Tibial nerve (tissue), 4 donors: ENCODE results near the gene KCNH5. TPM values are rescaled to one million over a fixed set of nuclear protein-coding genes. Genes with fewer than 3 reads are reported as not detected.

Experiments
- DNase-seq, 2 donors: peaks; one replicate each; pipeline ENCODE4 v3.0.0-alpha.2; 2019; ENCODE audit warnings: low spot score in 2 of 2
- H3K27ac ChIP-seq, 4 donors: fragments of 200-600 bp; sonication (generic) in 3 of 4; one replicate each; pipeline ENCODE4 v1.5.1; 2017 to 2019; ENCODE audit warnings: mild to moderate bottlenecking in 1 of 4
- H3K27me3 ChIP-seq, 2 donors: fragments of 200-600 bp; sonication (generic) in 1 of 2; one replicate each; pipeline versions ENCODE4 v1.5.1 to v1.6.0; 2017 to 2019
- H3K36me3 ChIP-seq, 3 donors: fragments of 200-600 bp; sonication (generic); one replicate each; pipeline ENCODE4 v1.5.1; 2018 to 2019
- H3K4me1 ChIP-seq, 4 donors: fragments of 200-600 bp; sonication (generic) in 3 of 4; one replicate each; pipeline ENCODE4 v1.5.1; 2017 to 2019
- H3K4me3 ChIP-seq, 4 donors: fragments of 200-600 bp; sonication (generic) in 3 of 4; one replicate each; pipeline ENCODE4 v1.5.1; 2017 to 2019; ENCODE audit warnings: mild to moderate bottlenecking in 1 of 4, moderate library complexity in 1 of 4
- H3K9me3 ChIP-seq, 4 donors: fragments of 200-600 bp; sonication (generic) in 3 of 4; one replicate each; pipeline ENCODE4 v1.5.1; 2017 to 2019
- EP300 ChIP-seq, 2 donors: sonication (generic); formaldehyde crosslinking; IDR thresholded peaks; one replicate each; pipeline ENCODE4 v1.6.1; 2017; ENCODE audit warnings: antibody characterized with exemption in 2 of 2, mild to moderate bottlenecking in 1 of 2
- POLR2A ChIP-seq, 2 donors: fragments of 450-650 bp; IDR thresholded peaks; one replicate each; pipeline ENCODE4 v1.6.1; 2017; ENCODE audit warnings: antibody characterized with exemption in 2 of 2, mild to moderate bottlenecking in 2 of 2, moderate library complexity in 2 of 2
- WGBS, 2 donors: methylation state at CpG; one replicate each; pipeline ENCODE4 v1.1.5; 2018; 5-methylcytosine and 5-hydroxymethylcytosine counted together
- total RNA-seq, 4 donors: library from RNA; depleted of rRNA; stranded (reverse); fragments of >200 nt; gene quantifications; one replicate each; pipeline ENCODE4 v1.1.0, GENCODE V29; 2016
- TF ChIP-seq, protein P1 (sequence below), 5 experiments: fragments of 200-600 bp in 3 of 5; fragments of 450-650 bp in 2 of 5; sonication (generic) in 3 of 5; IDR thresholded peaks; one replicate each; pipeline ENCODE4 v1.5.1; 2016 to 2019; ENCODE audit warnings: antibody characterized with exemption in 5 of 5, mild to moderate bottlenecking in 3 of 5, moderate library complexity in 2 of 5

Gene KCNH5
- total RNA-seq, 4 donors from 2014 or later, result not detected

DNA sequence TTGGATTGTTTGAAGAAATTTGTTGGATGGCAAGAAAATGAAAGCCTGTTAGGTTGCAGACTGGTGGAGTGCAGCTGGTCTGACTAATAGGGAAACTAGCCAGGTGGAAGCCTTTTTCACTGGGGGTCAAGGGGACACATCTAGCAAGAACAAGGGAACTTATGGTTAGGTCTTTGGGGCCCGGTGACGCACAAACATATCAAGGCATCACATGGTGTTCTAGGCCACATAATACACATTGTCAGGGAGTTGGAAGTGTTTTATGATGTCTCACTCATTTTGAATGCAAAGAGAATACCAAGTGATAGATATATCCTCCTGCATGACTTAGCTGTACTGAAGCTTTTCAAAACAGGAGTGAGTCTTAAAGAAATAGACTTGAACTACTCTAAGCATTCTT is 351.2 kb downstream of the KCNH5 start:
- no peaks in the 10 kb centered on the region for H3K27me3 ChIP-seq
- no peaks in the 10 kb centered on the region for H3K4me1 ChIP-seq
- H3K4me3 ChIP-seq, result no peak overlapping the region
- no peaks in the 10 kb centered on the region for H3K36me3 ChIP-seq
- no peak for DNase-seq
- no peak for TF ChIP-seq POLR2A (IDR thresholded peaks at IDR 0.05)
- TF ChIP-seq, protein P1, sequence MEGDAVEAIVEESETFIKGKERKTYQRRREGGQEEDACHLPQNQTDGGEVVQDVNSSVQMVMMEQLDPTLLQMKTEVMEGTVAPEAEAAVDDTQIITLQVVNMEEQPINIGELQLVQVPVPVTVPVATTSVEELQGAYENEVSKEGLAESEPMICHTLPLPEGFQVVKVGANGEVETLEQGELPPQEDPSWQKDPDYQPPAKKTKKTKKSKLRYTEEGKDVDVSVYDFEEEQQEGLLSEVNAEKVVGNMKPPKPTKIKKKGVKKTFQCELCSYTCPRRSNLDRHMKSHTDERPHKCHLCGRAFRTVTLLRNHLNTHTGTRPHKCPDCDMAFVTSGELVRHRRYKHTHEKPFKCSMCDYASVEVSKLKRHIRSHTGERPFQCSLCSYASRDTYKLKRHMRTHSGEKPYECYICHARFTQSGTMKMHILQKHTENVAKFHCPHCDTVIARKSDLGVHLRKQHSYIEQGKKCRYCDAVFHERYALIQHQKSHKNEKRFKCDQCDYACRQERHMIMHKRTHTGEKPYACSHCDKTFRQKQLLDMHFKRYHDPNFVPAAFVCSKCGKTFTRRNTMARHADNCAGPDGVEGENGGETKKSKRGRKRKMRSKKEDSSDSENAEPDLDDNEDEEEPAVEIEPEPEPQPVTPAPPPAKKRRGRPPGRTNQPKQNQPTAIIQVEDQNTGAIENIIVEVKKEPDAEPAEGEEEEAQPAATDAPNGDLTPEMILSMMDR (IDR thresholded peaks at IDR 0.05), result no peak
- TF ChIP-seq EP300 (IDR thresholded peaks at IDR 0.05), result no peak
- 90 to 98% methylated on average over 2 of the region's 2 CpGs for WGBS, 2 donors
- H3K9me3 ChIP-seq, result no peaks in the 10 kb centered on the region
- no peak overlapping the region for H3K27ac ChIP-seq

GRCh38 chr14:62692490-62693106 is 352.7 kb downstream of the KCNH5 start:
- TF ChIP-seq, protein P1 (IDR thresholded peaks at IDR 0.05), result no peak
- TF ChIP-seq POLR2A (IDR thresholded peaks at IDR 0.05), result no peak
- no peaks in the 10 kb centered on the region for H3K27me3 ChIP-seq
- H3K27ac ChIP-seq, result peak overlapping the region in 1 of 4 donors; percentile 43
- H3K36me3 ChIP-seq, result no peaks in the 10 kb centered on the region
- no peak for DNase-seq
- H3K9me3 ChIP-seq, result peaks cover 0 to 6% (median under 1%) of the 10 kb centered on the region in 4 donors
- no peaks in the 10 kb centered on the region for H3K4me1 ChIP-seq
- H3K4me3 ChIP-seq, result no peak overlapping the region
- 47 to 55% methylated on average over 2 of the region's 2 CpGs for WGBS, 2 donors

GRCh38 chr14:62691647-62692489 is 353.4 kb downstream of the KCNH5 start:
- peaks cover 0 to 8% (median 1%) of the 10 kb centered on the region in 4 donors for H3K9me3 ChIP-seq
- 61% methylated on average over 4 of the region's 4 CpGs for WGBS, 2 donors
- H3K27ac ChIP-seq, result peak overlapping the region in 1 of 4 donors; percentile 43
- no peak for TF ChIP-seq POLR2A (IDR thresholded peaks at IDR 0.05)
- peak in 1 of 2 donors; percentile 23 for TF ChIP-seq EP300 (IDR thresholded peaks at IDR 0.05)
- DNase-seq, result no peak
- no peaks in the 10 kb centered on the region for H3K4me1 ChIP-seq
- H3K4me3 ChIP-seq, result no peak overlapping the region
- H3K27me3 ChIP-seq, result no peaks in the 10 kb centered on the region
- H3K36me3 ChIP-seq, result no peaks in the 10 kb centered on the region

GRCh38 chr14:62689733-62690132 is 355.5 kb downstream of the KCNH5 start:
- Histone ChIP-seq H3K4me1 (no peaks in the 10 kb centered on the region), H3K9me3 (peaks cover 0 to 8% (median 1%) of the 10 kb centered on the region in 4 donors), H3K27ac (no peak overlapping the region), H3K27me3 (no peaks in the 10 kb centered on the region), H3K36me3 (no peaks in the 10 kb centered on the region), H3K4me3 (no peak overlapping the region)
- DNase-seq, result no peak
- WGBS, 2 donors, result 88 to 92% methylated on average over 1 of the region's 1 CpG
- TF ChIP-seq POLR2A (IDR thresholded peaks at IDR 0.05) (no peak), EP300 (IDR thresholded peaks at IDR 0.05) (no peak)
- TF ChIP-seq, protein P1 (IDR thresholded peaks at IDR 0.05), result no peak

DNA sequence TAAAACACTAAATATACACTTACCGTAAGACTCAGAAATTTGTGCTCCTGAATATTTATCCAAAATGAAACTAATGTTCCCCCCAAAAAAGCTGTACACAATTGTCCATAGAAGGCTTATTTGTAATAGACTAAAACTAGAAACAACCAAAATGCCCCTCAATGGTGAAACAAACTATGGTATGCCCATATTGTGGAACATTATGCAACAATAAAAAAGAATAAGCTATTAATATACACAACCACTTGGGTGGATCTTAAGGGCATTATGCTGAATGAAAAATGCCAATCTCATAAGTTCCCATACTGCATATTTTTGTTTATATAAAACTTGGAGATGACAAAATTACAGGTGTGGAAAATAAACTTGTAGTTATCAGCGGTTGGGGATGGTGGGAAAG is 357.4 kb downstream of the KCNH5 start:
- TF ChIP-seq, protein P1 (IDR thresholded peaks at IDR 0.05), result no peak
- no peak for TF ChIP-seq EP300 (IDR thresholded peaks at IDR 0.05)
- TF ChIP-seq POLR2A (IDR thresholded peaks at IDR 0.05), result no peak
- Histone ChIP-seq H3K36me3 (no peaks in the 10 kb centered on the region), H3K27me3 (no peaks in the 10 kb centered on the region), H3K9me3 (peaks cover 0 to 8% (median 1%) of the 10 kb centered on the region in 4 donors), H3K27ac (no peak overlapping the region), H3K4me1 (no peaks in the 10 kb centered on the region), H3K4me3 (no peak overlapping the region)
- 92 to 95% methylated on average over 2 of the region's 2 CpGs for WGBS, 2 donors
- DNase-seq, result no peak
